ENCODE results near the gene PTGIS. TPM values are rescaled to one million over a fixed set of nuclear protein-coding genes. Genes with fewer than 3 reads are reported as not detected.

Gene PTGIS
- total and polyA plus RNA-seq, 2 experiments from 2014 or later, result 2.1 to 7.8 TPM

DNA sequence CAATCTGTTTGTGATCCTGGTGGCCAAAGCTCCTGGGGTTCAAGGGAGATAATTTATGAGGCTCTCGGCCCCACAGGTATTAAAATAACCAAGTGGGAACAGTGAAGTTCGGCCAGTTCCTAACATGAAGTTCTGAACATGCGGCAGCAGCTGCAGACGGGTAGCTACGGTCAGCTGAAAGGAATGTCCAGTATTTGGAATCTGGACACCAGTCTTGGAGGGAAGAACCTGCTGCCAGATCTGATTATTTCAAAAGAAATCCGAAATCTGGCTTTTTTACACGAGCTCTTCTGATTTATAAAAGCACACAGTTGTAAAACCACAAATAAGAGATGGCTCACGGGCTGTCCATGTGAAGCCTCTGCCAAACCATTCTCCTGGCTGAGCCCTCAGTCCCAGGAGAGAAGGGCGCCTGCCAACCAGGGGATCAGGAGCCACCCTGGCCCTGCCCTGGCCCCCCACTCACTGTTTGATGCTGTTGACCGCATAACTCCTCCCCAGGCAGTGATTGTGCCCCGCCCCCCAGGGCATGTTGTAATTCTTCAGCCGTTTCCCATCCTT, 57.3 kb downstream of the PTGIS start:
- H3K4me3 ChIP-seq, result no peak overlapping the region
- no peaks in the 10 kb centered on the region for H3K27me3 ChIP-seq
- TF ChIP-seq, protein P1, sequence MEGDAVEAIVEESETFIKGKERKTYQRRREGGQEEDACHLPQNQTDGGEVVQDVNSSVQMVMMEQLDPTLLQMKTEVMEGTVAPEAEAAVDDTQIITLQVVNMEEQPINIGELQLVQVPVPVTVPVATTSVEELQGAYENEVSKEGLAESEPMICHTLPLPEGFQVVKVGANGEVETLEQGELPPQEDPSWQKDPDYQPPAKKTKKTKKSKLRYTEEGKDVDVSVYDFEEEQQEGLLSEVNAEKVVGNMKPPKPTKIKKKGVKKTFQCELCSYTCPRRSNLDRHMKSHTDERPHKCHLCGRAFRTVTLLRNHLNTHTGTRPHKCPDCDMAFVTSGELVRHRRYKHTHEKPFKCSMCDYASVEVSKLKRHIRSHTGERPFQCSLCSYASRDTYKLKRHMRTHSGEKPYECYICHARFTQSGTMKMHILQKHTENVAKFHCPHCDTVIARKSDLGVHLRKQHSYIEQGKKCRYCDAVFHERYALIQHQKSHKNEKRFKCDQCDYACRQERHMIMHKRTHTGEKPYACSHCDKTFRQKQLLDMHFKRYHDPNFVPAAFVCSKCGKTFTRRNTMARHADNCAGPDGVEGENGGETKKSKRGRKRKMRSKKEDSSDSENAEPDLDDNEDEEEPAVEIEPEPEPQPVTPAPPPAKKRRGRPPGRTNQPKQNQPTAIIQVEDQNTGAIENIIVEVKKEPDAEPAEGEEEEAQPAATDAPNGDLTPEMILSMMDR (IDR thresholded peaks at IDR 0.05; ENCODE audit: low read depth, low read length), result no peak
- peak in 1 of 2 donors; percentile 96 for DNase-seq (ENCODE audit: low read depth in 1 of 2, low spot score in 1 of 2)
- H3K27ac ChIP-seq, result no peak overlapping the region
- no peaks in the 10 kb centered on the region for H3K4me1 ChIP-seq (ENCODE audit: low read depth)
- H3K36me3 ChIP-seq, result no peaks in the 10 kb centered on the region
- H3K9me3 ChIP-seq (ENCODE audit: low read depth), result no peaks in the 10 kb centered on the region

DNA sequence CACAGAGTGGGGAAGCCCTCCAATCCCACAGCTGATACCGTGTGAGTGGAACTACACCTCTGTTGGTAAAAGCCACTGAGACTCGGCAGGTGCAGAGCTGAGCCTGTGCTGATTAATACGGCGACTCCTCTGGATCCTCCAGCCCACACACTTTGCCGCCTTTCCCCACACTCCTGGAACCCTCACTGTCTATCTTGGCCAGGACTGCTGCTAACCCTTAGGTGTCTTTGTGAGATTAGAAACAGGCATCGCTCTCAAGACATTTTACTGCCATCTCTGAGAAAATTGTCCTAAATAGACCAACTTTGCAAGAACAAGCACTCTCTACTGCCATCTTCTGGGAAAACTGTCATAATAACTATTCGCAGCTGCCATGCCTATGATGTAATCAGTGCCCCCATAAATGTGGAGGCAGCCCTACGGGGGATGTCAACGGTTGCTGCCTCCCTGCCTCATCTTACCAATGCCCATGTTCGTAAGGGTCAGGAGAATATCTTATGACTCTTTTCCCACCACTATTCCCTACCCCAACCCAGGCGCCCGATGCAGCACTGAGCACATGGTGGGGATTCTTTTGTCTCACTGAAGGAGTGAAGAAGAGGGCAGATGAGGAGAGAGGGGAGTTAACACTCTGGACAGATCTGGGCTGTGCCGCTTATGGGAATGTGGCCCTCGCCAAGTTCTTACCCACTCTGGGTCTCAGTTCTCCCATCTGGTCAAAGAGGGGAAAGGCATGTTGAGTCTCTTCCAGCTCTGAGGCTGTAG, 59.3 kb downstream of the PTGIS start:
- no peak overlapping the region for H3K27ac ChIP-seq
- H3K9me3 ChIP-seq (ENCODE audit: low read depth), result no peaks in the 10 kb centered on the region
- no peaks in the 10 kb centered on the region for H3K27me3 ChIP-seq
- no peaks in the 10 kb centered on the region for H3K36me3 ChIP-seq
- peak; percentile 60 to 62 for DNase-seq (ENCODE audit: low read depth in 1 of 2, low spot score in 1 of 2)
- TF ChIP-seq, protein P1 (IDR thresholded peaks at IDR 0.05; ENCODE audit: low read depth, low read length), result peak; percentile 44
- H3K4me3 ChIP-seq, result no peak overlapping the region
- H3K4me1 ChIP-seq (ENCODE audit: low read depth), result no peaks in the 10 kb centered on the region

DNA sequence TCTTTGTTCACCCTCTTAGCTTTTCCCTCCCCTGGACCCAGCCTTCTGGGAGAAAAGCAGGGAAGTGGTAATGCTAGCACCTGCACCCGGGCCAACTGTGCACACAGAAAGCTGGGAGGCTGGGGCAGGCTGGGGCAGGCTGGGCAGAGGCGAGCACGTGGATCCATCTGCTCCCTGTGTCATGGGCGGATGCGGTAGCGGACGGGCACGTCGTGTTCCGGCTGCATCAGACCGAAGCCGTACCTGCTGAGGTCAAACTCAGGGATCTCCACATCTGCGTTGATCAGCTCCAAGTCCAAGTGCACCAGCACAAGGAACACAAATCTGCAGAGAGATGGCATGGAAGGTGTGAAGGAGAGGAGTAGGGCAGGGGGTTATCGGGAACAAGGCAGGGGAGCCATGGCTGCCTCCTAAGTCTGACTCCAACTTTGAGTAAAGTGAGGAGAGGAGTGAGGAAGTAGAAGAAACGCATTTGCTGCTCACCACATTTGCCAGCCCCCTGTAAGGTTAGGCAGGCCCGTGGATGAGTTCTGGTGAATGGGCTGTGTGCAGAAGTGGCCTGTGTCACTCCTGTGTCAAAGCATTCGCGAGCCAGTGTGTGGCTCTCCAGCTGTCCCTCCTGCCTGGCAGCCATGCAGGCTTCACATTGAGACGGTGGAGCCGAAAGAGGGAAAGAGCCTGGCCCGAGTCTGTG, 60.0 kb downstream of the PTGIS start:
- H3K36me3 ChIP-seq, result no peaks in the 10 kb centered on the region
- no peaks in the 10 kb centered on the region for H3K27me3 ChIP-seq
- no peaks in the 10 kb centered on the region for H3K4me1 ChIP-seq (ENCODE audit: low read depth)
- TF ChIP-seq, protein P1 (IDR thresholded peaks at IDR 0.05; ENCODE audit: low read depth, low read length), result no peak
- no peak for DNase-seq (ENCODE audit: low read depth in 1 of 2, low spot score in 1 of 2)
- H3K4me3 ChIP-seq, result no peak overlapping the region
- H3K9me3 ChIP-seq (ENCODE audit: low read depth), result no peaks in the 10 kb centered on the region
- H3K27ac ChIP-seq, result no peak overlapping the region

DNA sequence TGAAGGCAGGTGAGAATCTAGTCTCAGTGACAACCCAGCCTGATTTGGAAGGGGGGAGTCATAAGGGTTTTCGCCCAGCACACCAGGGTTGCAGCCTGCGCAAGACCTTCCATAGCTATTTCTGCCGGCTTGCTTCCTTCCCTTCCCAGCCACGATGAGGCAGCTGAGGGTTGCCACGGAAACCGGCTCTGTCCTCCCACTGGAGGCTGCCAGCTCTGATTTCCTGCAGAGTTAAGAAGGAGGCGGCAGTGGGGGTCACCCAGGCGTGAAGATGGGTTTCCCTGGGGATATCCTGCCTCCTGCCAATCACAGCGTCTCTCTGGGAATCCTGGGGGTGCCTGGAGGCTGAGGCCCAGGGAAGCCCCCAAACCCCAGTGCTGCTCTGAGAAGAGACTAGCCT, 62.4 kb downstream of the PTGIS start:
- TF ChIP-seq, protein P1 (IDR thresholded peaks at IDR 0.05; ENCODE audit: low read depth, low read length), result no peak
- Histone ChIP-seq H3K27ac (no peak overlapping the region), H3K36me3 (no peaks in the 10 kb centered on the region), H3K27me3 (no peaks in the 10 kb centered on the region), H3K4me1 (ENCODE audit: low read depth) (no peaks in the 10 kb centered on the region), H3K4me3 (no peak overlapping the region), H3K9me3 (ENCODE audit: low read depth) (no peaks in the 10 kb centered on the region)
- peak in 1 of 2 donors; percentile 74 for DNase-seq (ENCODE audit: low read depth in 1 of 2, low spot score in 1 of 2)

DNA sequence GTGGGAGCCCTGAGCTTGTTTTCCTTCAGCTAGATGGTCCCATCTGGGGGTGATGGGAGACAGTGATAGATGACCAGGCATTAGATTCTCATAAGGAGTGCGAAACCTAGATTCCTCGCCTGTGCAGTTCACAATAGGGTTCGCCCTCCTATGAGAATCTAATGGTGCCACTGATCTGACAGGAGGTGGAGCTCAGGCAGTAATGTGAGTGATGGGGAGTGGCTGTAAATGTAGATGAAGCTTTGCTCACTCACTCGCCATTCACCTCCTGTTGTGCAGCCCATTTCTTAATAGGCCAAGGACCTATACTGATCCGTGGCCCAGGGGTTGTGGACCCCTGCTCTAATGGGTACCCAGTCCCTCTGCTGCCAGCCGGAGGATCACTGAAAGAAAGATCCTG, 64.8 kb downstream of the PTGIS start:
- Histone ChIP-seq H3K4me3 (no peak overlapping the region), H3K4me1 (ENCODE audit: low read depth) (no peaks in the 10 kb centered on the region), H3K27me3 (no peaks in the 10 kb centered on the region), H3K27ac (no peak overlapping the region), H3K9me3 (ENCODE audit: low read depth) (no peaks in the 10 kb centered on the region), H3K36me3 (no peaks in the 10 kb centered on the region)
- TF ChIP-seq, protein P1 (IDR thresholded peaks at IDR 0.05; ENCODE audit: low read depth, low read length), result no peak
- DNase-seq (ENCODE audit: low read depth in 1 of 2, low spot score in 1 of 2), result no peak
